ENCODE measurements around the gene MED27.
"Not testable (repeated sequence)": the region's sequence is repeated elsewhere in the genome, so short reads cannot be mapped to it uniquely, and the experiment has no call there.

The MED27 gene

GRCh38 chr9:132011309-132011708 is 68.4 kb downstream of the MED27 start:
- no peak for TF ChIP-seq CTCF (IDR thresholded peaks at IDR 0.05; ENCODE audit: borderline replicate concordance, control extremely low read depth, extremely low read depth, insufficient read depth, missing control alignments)
- DNase-seq (ENCODE audit: low spot score): no peak
- in situ Hi-C loops (cut with MboI; ENCODE audit: low sequenced_read_pairs, unreplicated experiment): no loop called here

GRCh38 chr9:132010201-132010600 is 69.5 kb downstream of the MED27 start:
- DNase-seq (ENCODE audit: low spot score); in situ Hi-C loops (cut with MboI; ENCODE audit: low sequenced_read_pairs, unreplicated experiment): not testable (repeated sequence)

- DNase-seq (ENCODE audit: low spot score): no peak
- in situ Hi-C loops (cut with MboI; ENCODE audit: low sequenced_read_pairs, unreplicated experiment): no loop called here
- no peak for TF ChIP-seq CTCF (IDR thresholded peaks at IDR 0.05; ENCODE audit: borderline replicate concordance, control extremely low read depth, extremely low read depth, insufficient read depth, missing control alignments)
Observed at GRCh38 chr9:132008855-132009812, 70.5 kb downstream of the MED27 start.

DNA sequence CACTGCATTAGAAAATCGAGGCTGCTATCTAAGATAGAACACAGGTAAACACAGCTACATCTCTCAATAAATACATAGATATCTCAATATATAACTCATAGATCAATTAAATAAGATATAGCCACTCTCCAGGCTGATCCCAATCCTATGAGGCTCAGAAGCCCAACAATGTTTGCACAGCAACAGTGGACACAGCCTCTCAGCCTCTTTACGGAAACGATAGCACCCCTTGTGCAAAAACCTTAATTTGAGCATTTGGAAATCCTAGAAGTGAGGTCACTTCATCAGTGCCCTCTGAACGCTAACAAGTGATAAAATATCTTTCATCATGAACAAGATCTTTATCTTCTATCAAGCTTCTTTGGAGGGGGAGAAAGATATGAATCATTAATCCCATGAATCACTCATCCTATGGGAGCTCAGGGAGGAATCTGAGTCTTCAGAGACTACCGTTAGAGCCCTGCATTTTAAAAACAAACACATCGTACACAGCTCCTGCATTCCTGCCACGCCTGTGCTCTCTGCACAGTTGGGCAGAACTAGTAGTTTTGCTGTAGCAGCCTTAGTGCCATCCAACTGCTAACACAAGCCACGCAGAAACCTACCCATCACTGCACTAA is 71.4 kb downstream of the MED27 start:
- in situ Hi-C loops (cut with MboI; ENCODE audit: low sequenced_read_pairs, unreplicated experiment): no loop called here
- no peak for TF ChIP-seq CTCF (IDR thresholded peaks at IDR 0.05; ENCODE audit: borderline replicate concordance, control extremely low read depth, extremely low read depth, insufficient read depth, missing control alignments)
- no peak for DNase-seq (ENCODE audit: low spot score)

DNA sequence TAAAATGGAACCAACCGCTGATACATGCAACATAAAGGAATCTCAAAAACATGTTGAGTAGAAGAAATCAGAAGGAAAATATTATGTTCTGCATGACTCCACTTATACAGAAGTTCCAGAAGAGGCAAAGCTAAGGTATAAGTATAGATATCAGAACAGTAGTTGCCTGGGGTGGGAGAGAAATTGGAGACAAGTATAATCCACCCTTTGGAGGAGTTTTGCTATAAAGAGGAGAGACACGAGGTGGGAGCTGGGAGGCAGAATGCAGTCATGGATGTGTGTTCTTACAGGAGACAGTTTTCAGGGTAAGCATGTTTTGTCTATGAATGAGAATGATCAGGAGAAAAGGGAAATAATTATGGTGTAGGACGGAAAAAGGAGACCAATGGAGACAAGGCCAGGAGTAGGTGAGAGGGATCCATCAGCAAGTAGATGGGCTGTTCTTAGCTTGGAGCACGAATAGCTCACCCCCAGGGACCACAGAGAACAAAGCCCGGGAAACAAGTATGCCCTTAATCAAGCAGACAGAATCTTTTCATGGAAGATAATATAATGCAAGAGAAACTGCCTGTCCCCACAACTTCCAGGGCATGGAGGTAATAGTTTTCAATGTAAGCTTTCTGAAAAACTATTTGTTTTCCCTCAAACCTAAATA is 72.2 kb downstream of the MED27 start:
- in situ Hi-C loops (cut with MboI; ENCODE audit: low sequenced_read_pairs, unreplicated experiment): no loop called here
- no peak for TF ChIP-seq CTCF (IDR thresholded peaks at IDR 0.05; ENCODE audit: borderline replicate concordance, control extremely low read depth, extremely low read depth, insufficient read depth, missing control alignments)
- no peak for DNase-seq (ENCODE audit: low spot score)

DNA sequence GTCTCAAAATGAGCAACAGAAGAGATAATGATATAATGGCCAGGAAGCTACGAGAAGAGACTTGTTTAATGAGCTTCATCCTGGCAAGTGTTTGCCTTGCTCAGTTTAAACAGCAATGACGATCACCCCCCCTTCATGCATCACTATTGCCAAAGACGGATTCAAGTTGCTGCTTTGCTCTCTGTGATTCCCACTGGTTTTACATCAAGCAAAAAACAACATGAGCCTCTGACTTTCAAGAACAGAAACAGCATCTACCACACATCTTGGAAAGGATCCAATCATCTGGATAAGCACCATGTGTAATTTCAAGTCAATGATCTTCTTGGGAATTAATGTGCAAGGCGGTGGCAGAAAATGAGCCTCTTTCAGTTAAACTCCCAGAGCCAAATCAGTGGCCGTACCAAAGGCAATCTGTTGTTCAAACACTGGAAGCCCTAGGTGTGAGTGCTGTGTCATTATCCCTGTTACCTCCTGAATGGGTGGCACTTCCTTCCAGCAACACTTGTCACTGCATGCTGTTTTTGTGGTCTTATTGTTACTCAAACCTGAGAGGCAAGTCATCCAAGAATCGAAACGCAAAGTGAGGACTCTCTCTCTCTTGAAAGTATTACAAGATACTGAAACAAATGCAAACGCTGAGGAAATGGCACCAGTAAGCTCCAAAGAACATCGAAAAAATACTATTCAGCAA is 72.8 kb downstream of the MED27 start:
- TF ChIP-seq CTCF (IDR thresholded peaks at IDR 0.05; ENCODE audit: borderline replicate concordance, control extremely low read depth, extremely low read depth, insufficient read depth, missing control alignments): no peak
- DNase-seq (ENCODE audit: low spot score): peak; percentile 59
- in situ Hi-C loops (cut with MboI; ENCODE audit: low sequenced_read_pairs, unreplicated experiment): no loop called here
